Natural killer cell (primary cell): ENCODE measurements around the gene DNASE1L1. TPM values are rescaled to one million over a fixed set of nuclear protein-coding genes. Genes with fewer than 3 reads are reported as not detected.
A peak's percentile ranks its signal among the peaks of the same experiment; 100 is the strongest.

Experiments
- ATAC-seq, 3 donors: fragments of 150-1000 bp in 2 of 3; fragments of 200-7000 bp in 1 of 3; cut with Tn5 transposase; 1 replicate in 1 of 3; 2 replicates in 2 of 3; pipeline ENCODE4 v1.10.0; 2021; ENCODE audit warnings: mild to moderate bottlenecking in 2 of 3, moderate library complexity in 2 of 3
- DNase-seq, 2 donors: peaks; one replicate each; pipeline versions ENCODE4 v3.0.0 to v3.0.0-alpha.2; 2013 to 2021; ENCODE audit warnings: mixed read lengths in 1 of 2
- H3K27ac ChIP-seq: one replicate; pipeline ENCODE4 v1.5.1; 2013; ENCODE audit warnings: mild to moderate bottlenecking, low read length
- H3K27me3 ChIP-seq: one replicate; pipeline ENCODE4 v1.6.1; 2013; ENCODE audit warnings: low read length; ENCODE audit not compliant: control insufficient read depth, insufficient read depth
- H3K36me3 ChIP-seq: one replicate; pipeline ENCODE4 v1.6.1; 2013; ENCODE audit warnings: low read length; ENCODE audit not compliant: control insufficient read depth, insufficient read depth
- H3K4me1 ChIP-seq: one replicate; pipeline ENCODE4 v1.6.1; 2013; ENCODE audit warnings: low read length; ENCODE audit not compliant: control insufficient read depth, insufficient read depth
- H3K4me3 ChIP-seq: one replicate; pipeline ENCODE4 v1.5.1; 2013; ENCODE audit warnings: low read length
- H3K9me3 ChIP-seq: one replicate; pipeline ENCODE4 v1.6.1; 2013; ENCODE audit warnings: low read length; ENCODE audit not compliant: control insufficient read depth, insufficient read depth
- H3K27ac Mint-ChIP-seq, 2 donors: one replicate each; pipeline ENCODE4 v1.8.0; 2022; ENCODE audit warnings: mild to moderate bottlenecking in 2 of 2, mixed read lengths in 2 of 2, moderate library complexity in 1 of 2
- H3K27me3 Mint-ChIP-seq, 2 donors: one replicate each; pipeline ENCODE4 v1.8.0; 2022; ENCODE audit warnings: low read depth in 2 of 2, mixed read lengths in 2 of 2
- H3K36me3 Mint-ChIP-seq: one replicate; pipeline ENCODE4 v1.8.0; 2022; ENCODE audit warnings: mixed read lengths
- H3K4me1 Mint-ChIP-seq, 2 donors: one replicate each; pipeline ENCODE4 v1.8.0; 2022; ENCODE audit warnings: mixed read lengths in 2 of 2
- H3K4me3 Mint-ChIP-seq: one replicate; pipeline ENCODE4 v1.8.0; 2022; ENCODE audit warnings: mild to moderate bottlenecking, moderate library complexity, mixed read lengths
- H3K9me3 Mint-ChIP-seq, 2 donors: one replicate each; pipeline ENCODE4 v1.8.0; 2022; ENCODE audit warnings: mixed read lengths in 2 of 2
- WGBS: methylation state at CpG from one replicate; pipeline ENCODE4 v1.1.7; 2013; ENCODE audit warnings: missing lambda C conversion rate; ENCODE audit not compliant: insufficient coverage; 5-methylcytosine and 5-hydroxymethylcytosine counted together
- intact Hi-C: fragments of 100-400 bp; cut with micrococcal nuclease; formaldehyde crosslinking; loops from one replicate; pipeline ENCODE4 v1.14.2; 2022
- total RNA-seq, 4 donors: library from RNA; stranded (reverse); fragments of 120-200 nt in 1 of 4; gene quantifications; one replicate each; pipeline versions ENCODE4 v1.2.3 to v1.2.4, GENCODE V29; 2013 to 2022
- TF ChIP-seq, protein P1 (sequence below): fragments of 200-600 bp; IDR thresholded peaks from one replicate; pipeline ENCODE4 v1.8.0; 2022; ENCODE audit warnings: antibody characterized with exemption

Gene DNASE1L1
- total RNA-seq, 3 donors from 2014 or later (not counting 1 experiment from before 2014, with no cell fraction given), result 16.7 to 19.6 (median 16.8) TPM

GRCh38 chrX:154429711-154430110 is 20.7 kb upstream of the DNASE1L1 start:
- peak overlapping the region; percentile 86 for H3K4me3 Mint-ChIP-seq
- 92% methylated on average over 2 of the region's 2 CpGs for WGBS
- H3K27me3 Mint-ChIP-seq, result no peaks in the 10 kb centered on the region
- Histone ChIP-seq H3K36me3 (peaks cover 14% of the 10 kb centered on the region), H3K9me3 (no peaks in the 10 kb centered on the region), H3K4me3 (no peak overlapping the region), H3K4me1 (peaks cover 37% of the 10 kb centered on the region), H3K27me3 (no peaks in the 10 kb centered on the region), H3K27ac (no peak overlapping the region)
- peaks cover 22 to 25% of the 10 kb centered on the region in 2 donors for H3K4me1 Mint-ChIP-seq
- DNase-seq (peak in 1 of 2 donors; percentile 1), ATAC-seq (no peak)
- no peaks in the 10 kb centered on the region for H3K36me3 Mint-ChIP-seq
- TF ChIP-seq, protein P1, sequence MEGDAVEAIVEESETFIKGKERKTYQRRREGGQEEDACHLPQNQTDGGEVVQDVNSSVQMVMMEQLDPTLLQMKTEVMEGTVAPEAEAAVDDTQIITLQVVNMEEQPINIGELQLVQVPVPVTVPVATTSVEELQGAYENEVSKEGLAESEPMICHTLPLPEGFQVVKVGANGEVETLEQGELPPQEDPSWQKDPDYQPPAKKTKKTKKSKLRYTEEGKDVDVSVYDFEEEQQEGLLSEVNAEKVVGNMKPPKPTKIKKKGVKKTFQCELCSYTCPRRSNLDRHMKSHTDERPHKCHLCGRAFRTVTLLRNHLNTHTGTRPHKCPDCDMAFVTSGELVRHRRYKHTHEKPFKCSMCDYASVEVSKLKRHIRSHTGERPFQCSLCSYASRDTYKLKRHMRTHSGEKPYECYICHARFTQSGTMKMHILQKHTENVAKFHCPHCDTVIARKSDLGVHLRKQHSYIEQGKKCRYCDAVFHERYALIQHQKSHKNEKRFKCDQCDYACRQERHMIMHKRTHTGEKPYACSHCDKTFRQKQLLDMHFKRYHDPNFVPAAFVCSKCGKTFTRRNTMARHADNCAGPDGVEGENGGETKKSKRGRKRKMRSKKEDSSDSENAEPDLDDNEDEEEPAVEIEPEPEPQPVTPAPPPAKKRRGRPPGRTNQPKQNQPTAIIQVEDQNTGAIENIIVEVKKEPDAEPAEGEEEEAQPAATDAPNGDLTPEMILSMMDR, result no peak
- no peak overlapping the region for H3K27ac Mint-ChIP-seq
- no peaks in the 10 kb centered on the region for H3K9me3 Mint-ChIP-seq
- intact Hi-C loops, result loop anchor here (5.0 kb wide), 1 partner anchor 48 kb away; the partner anchor contains the start of gene LAGE3

- H3K4me1 ChIP-seq, result peaks cover 37% of the 10 kb centered on the region
- peak within 1 kb of the TSS; percentile 53 for H3K27ac ChIP-seq
- 7% methylated on average over 85 of the region's 87 CpGs for WGBS
- H3K9me3 ChIP-seq, result no peaks in the 10 kb centered on the region
- intact Hi-C loops, result loop anchor here (5.0 kb wide), 1 partner anchor 49 kb away; the partner anchor contains the start of gene LAGE3
- peak within 1 kb of the TSS; percentile 86 for H3K4me3 Mint-ChIP-seq
- peak within 1 kb of the TSS; percentile 83 to 84 for H3K27ac Mint-ChIP-seq
- H3K36me3 ChIP-seq, result peaks cover 14% of the 10 kb centered on the region
- no peaks in the 10 kb centered on the region for H3K27me3 Mint-ChIP-seq
- peak; percentile 97 to 99 (median 97) for ATAC-seq
- peak; percentile 81 to 92 for DNase-seq
- H3K27me3 ChIP-seq, result no peaks in the 10 kb centered on the region
- TF ChIP-seq, protein P1, result no peak
- H3K4me1 Mint-ChIP-seq, result peaks cover 22 to 25% of the 10 kb centered on the region in 2 donors
- H3K4me3 ChIP-seq, result peak within 1 kb of the TSS; percentile 60
- no peaks in the 10 kb centered on the region for H3K9me3 Mint-ChIP-seq
- H3K36me3 Mint-ChIP-seq, result no peaks in the 10 kb centered on the region
These were observed 19.4 kb upstream of the DNASE1L1 start, which contains the start of gene ATP6AP1 for GRCh38 chrX:154428176-154429171. ATP6AP1 (plus strand) TSS chrX:154428677; CDS start chrX:154428693, 16 bp downstream.

DNA sequence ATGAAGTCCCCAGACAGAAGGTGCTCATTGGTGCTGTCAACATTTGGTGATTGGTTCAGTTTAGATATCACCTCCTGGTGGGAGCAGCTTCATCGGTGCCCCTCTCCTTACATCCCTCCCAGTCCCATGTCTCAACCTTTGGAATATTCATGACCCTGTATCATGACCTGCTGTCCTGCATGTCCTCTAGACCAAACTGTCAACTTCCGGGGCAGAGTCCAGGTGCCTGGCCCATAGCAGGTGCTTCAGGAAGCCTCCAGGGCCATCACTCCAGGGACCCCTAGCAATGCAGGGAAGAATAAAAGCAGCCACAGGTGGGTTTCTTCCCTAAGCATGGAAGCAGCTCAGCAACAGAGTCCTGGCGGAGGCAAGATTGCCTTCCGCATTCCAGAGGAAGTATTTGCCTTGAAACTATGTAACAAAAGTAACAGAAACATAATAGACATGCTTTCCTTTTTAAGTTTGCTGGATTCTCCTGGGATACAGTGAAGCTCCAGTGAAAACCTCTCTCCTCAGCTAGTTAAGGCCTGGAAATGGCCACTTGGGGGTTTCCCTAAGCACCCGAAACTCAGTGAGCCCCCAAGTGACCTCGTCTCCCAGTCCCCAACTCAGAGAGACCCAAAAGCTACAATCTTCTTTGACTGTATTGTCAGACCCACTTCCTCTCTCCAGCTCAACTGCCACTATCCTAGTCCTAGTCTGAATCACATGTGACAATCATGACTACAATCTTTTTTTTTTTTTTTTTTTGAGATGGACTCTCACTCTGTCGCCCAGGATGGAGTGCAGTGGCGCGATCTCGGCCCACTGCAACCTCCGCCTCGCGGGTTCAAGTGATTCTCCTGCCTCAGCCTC is 18.1 kb upstream of the DNASE1L1 start:
- intact Hi-C loops, result loop anchor here (5.0 kb wide), 1 partner anchor 50 kb away; the partner anchor contains the start of gene LAGE3
- ATAC-seq (no peak), DNase-seq (no peak)
- H3K4me1 Mint-ChIP-seq, result peaks cover 22 to 25% of the 10 kb centered on the region in 2 donors
- TF ChIP-seq, protein P1, result no peak
- Histone ChIP-seq H3K4me1 (peaks cover 37% of the 10 kb centered on the region), H3K4me3 (no peak overlapping the region), H3K9me3 (no peaks in the 10 kb centered on the region), H3K27me3 (no peaks in the 10 kb centered on the region), H3K36me3 (peaks cover 5% of the 10 kb centered on the region), H3K27ac (no peak overlapping the region)
- no peak overlapping the region for H3K4me3 Mint-ChIP-seq
- H3K27me3 Mint-ChIP-seq, result no peaks in the 10 kb centered on the region
- 97% methylated on average over 12 of the region's 13 CpGs for WGBS
- H3K9me3 Mint-ChIP-seq, result no peaks in the 10 kb centered on the region
- no peak overlapping the region for H3K27ac Mint-ChIP-seq
- H3K36me3 Mint-ChIP-seq, result no peaks in the 10 kb centered on the region
